ENCODE results near the gene CADM1.

CADM1 gene

GRCh38 chr11:115153731-115154354 is 350.4 kb downstream of the CADM1 start:
- no peak for DNase-seq (ENCODE audit: low spot score in 2 of 2)
- in situ Hi-C loops (cut with MboI; ENCODE audit: low sequenced_read_pairs), result no loop called here
- Histone ChIP-seq H3K9me3 (no peaks in the 10 kb centered on the region), H3K4me3 (no peak overlapping the region), H3K4me1 (no peaks in the 10 kb centered on the region), H3K27me3 (ENCODE audit: low read depth) (peaks cover 2% of the 10 kb centered on the region), H3K36me3 (replicated peaks) (no peaks in the 10 kb centered on the region)

DNA sequence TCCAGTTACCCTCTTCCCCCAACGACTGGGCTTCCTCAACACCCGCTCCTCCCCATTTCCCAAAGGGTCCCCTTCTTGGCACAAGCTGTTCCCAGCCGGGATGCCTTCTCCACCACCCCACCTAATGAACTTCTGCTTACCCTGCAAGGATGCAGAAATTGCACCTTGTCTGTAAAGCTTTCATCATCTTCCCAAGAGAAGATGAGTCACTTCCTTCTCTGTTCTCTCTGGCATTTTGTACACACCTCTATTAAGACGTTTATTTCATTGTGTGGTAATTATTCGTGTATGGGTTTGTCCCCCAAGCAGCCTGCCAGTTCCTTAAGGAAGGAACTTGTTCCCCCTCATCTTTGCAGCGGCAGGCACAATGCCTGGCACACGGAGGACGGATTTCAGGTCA is 351.1 kb downstream of the CADM1 start:
- Histone ChIP-seq H3K36me3 (replicated peaks) (no peaks in the 10 kb centered on the region), H3K4me3 (no peak overlapping the region), H3K9me3 (no peaks in the 10 kb centered on the region), H3K4me1 (no peaks in the 10 kb centered on the region), H3K27me3 (ENCODE audit: low read depth) (no peaks in the 10 kb centered on the region; the same call in 1 of the 2 replicates)
- in situ Hi-C loops (cut with MboI; ENCODE audit: low sequenced_read_pairs), result no loop called here
- no peak for DNase-seq (ENCODE audit: low spot score in 2 of 2)

GRCh38 chr11:115151010-115151409 is 353.2 kb downstream of the CADM1 start:
- H3K9me3 ChIP-seq, result no peaks in the 10 kb centered on the region
- no peak overlapping the region for H3K4me3 ChIP-seq
- in situ Hi-C loops (cut with MboI; ENCODE audit: low sequenced_read_pairs), result no loop called here
- H3K27me3 ChIP-seq (ENCODE audit: low read depth), result no peaks in the 10 kb centered on the region
- H3K36me3 ChIP-seq (replicated peaks), result no peaks in the 10 kb centered on the region
- DNase-seq (ENCODE audit: low spot score in 2 of 2), result no peak
- H3K4me1 ChIP-seq, result no peaks in the 10 kb centered on the region

GRCh38 chr11:115148691-115149090 is 355.5 kb downstream of the CADM1 start:
- Histone ChIP-seq H3K4me1 (no peaks in the 10 kb centered on the region), H3K36me3 (replicated peaks) (no peaks in the 10 kb centered on the region), H3K9me3 (no peaks in the 10 kb centered on the region), H3K27me3 (ENCODE audit: low read depth) (no peaks in the 10 kb centered on the region), H3K4me3 (no peak overlapping the region)
- DNase-seq (ENCODE audit: low spot score in 2 of 2), result no peak
- in situ Hi-C loops (cut with MboI; ENCODE audit: low sequenced_read_pairs), result no loop called here

DNA sequence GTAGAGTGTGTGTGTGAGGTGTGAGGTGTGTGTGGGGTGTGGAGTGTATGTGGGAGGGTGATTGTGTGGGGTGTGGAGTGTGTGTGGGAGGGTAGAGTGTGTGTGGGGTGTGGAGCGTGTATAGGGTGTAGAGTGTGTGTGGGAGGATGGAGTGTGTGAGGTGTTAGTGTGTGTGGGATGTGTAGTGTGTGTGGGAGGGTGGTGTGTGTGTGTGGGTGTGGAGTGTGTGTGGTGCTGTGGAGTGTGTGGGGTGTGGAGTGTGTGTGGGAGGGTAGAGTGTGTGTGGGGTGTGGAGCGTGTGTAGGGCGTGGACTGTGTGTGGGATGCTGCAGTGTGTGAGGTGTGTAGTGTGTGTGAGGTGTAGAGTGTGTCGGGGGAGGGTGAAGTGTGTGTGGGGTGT is 356.1 kb downstream of the CADM1 start:
- Histone ChIP-seq H3K4me3 (no peak overlapping the region), H3K9me3 (no peaks in the 10 kb centered on the region), H3K4me1 (no peaks in the 10 kb centered on the region), H3K27me3 (ENCODE audit: low read depth) (no peaks in the 10 kb centered on the region), H3K36me3 (replicated peaks) (no peaks in the 10 kb centered on the region)
- no peak for DNase-seq (ENCODE audit: low spot score in 2 of 2)
- in situ Hi-C loops (cut with MboI; ENCODE audit: low sequenced_read_pairs), result no loop called here

DNA sequence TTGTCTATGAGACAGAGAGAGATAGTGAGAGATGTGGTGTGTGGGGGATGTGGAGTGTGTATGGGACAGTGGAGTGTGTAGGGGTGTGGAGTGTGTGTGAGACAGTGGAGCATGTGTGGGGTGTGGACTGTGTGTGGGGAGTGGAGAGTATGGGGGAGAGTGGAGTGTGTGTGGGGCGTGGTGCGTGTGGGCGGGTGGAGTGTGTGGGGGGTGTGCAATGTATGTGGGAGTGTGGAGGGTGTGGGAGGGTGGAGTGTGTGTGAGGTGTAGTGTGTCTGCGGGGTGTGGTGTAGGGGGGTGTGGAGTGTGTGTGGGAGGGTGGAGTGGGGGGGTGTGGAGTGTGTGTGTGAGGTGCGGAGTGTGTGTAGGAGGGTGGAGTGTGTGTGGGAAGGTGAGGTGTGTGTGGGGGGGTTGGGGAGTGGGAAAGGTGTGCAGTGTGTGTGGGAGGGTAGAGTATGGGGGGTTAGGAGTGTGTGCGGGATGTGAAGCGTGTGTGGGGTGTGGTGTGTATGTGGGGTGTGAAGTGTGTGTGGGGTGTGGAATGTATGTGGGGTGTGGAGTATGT is 356.9 kb downstream of the CADM1 start:
- Histone ChIP-seq H3K9me3 (no peaks in the 10 kb centered on the region), H3K4me3 (no peak overlapping the region), H3K4me1 (no peaks in the 10 kb centered on the region), H3K27me3 (ENCODE audit: low read depth) (no peaks in the 10 kb centered on the region), H3K36me3 (replicated peaks) (no peaks in the 10 kb centered on the region)
- DNase-seq (ENCODE audit: low spot score in 2 of 2), result no peak
- in situ Hi-C loops (cut with MboI; ENCODE audit: low sequenced_read_pairs), result no loop called here

GRCh38 chr11:115146425-115146824 is 357.8 kb downstream of the CADM1 start:
- no peak for DNase-seq (ENCODE audit: low spot score in 2 of 2)
- no peak overlapping the region for H3K4me3 ChIP-seq
- no peaks in the 10 kb centered on the region for H3K4me1 ChIP-seq
- H3K9me3 ChIP-seq, result no peaks in the 10 kb centered on the region
- in situ Hi-C loops (cut with MboI; ENCODE audit: low sequenced_read_pairs), result no loop called here
- H3K36me3 ChIP-seq (replicated peaks), result no peaks in the 10 kb centered on the region
- H3K27me3 ChIP-seq (ENCODE audit: low read depth), result no peaks in the 10 kb centered on the region

GRCh38 chr11:115145324-115145723 is 358.9 kb downstream of the CADM1 start:
- in situ Hi-C loops (cut with MboI; ENCODE audit: low sequenced_read_pairs), result no loop called here
- no peak overlapping the region for H3K4me3 ChIP-seq
- H3K9me3 ChIP-seq, result no peaks in the 10 kb centered on the region
- no peaks in the 10 kb centered on the region for H3K4me1 ChIP-seq
- DNase-seq (ENCODE audit: low spot score in 2 of 2), result no peak
- no peaks in the 10 kb centered on the region for H3K27me3 ChIP-seq (ENCODE audit: low read depth)
- no peaks in the 10 kb centered on the region for H3K36me3 ChIP-seq (replicated peaks)

DNA sequence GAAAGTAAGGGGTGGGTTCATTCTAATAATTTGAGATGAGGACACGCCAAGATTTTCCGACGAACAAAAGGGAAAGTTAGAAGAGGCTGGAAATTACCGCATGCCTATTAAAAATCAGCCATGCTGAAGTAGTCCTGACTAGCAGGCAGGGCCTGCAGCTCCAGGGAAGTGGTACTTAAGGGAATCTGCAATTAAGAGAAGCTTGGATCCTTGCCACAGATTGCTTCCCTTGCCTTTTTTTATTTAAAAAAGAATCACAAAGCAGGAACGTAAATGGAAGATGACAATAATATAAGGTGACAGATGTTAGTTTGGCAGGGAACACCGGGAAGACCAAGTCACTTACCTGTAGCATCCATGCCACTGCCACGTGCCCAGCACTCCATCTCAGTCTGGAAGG is 359.3 kb downstream of the CADM1 start:
- in situ Hi-C loops (cut with MboI; ENCODE audit: low sequenced_read_pairs), result no loop called here
- Histone ChIP-seq H3K36me3 (replicated peaks) (no peaks in the 10 kb centered on the region), H3K4me1 (no peaks in the 10 kb centered on the region), H3K27me3 (ENCODE audit: low read depth) (no peaks in the 10 kb centered on the region), H3K9me3 (no peaks in the 10 kb centered on the region), H3K4me3 (no peak overlapping the region)
- DNase-seq (ENCODE audit: low spot score in 2 of 2), result no peak

DNA sequence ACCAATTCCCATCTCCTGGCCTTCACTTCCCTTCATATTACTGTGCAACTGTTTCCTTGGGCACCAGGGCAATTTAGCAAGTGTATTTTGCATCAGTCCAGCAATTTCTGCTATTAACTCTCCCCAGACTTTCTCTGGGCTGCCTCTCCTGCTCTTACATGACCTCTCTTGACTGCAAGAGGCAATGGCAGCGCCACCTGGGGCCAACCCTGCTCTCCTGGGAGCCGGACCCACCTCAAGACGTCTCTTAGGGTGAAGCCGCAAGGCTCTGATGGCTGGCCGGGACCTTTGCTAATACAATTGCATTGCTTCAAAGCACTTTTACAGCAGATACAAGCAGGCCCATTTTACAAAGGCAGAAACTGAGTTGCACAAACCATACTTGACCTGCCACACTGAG is 360.2 kb downstream of the CADM1 start:
- in situ Hi-C loops (cut with MboI; ENCODE audit: low sequenced_read_pairs), result no loop called here
- Histone ChIP-seq H3K36me3 (replicated peaks) (no peaks in the 10 kb centered on the region), H3K4me1 (no peaks in the 10 kb centered on the region), H3K4me3 (no peak overlapping the region), H3K27me3 (ENCODE audit: low read depth) (no peaks in the 10 kb centered on the region), H3K9me3 (no peaks in the 10 kb centered on the region)
- DNase-seq (ENCODE audit: low spot score in 2 of 2), result no peak

- no peak overlapping the region for H3K4me3 ChIP-seq
- in situ Hi-C loops (cut with MboI; ENCODE audit: low sequenced_read_pairs), result no loop called here
- no peaks in the 10 kb centered on the region for H3K27me3 ChIP-seq (ENCODE audit: low read depth)
- no peaks in the 10 kb centered on the region for H3K36me3 ChIP-seq (replicated peaks)
- no peaks in the 10 kb centered on the region for H3K4me1 ChIP-seq
- DNase-seq (ENCODE audit: low spot score in 2 of 2), result no peak
- no peaks in the 10 kb centered on the region for H3K9me3 ChIP-seq
Observed at GRCh38 chr11:115141231-115142114, 362.7 kb downstream of the CADM1 start.

GRCh38 chr11:115135936-115136335 is 368.3 kb downstream of the CADM1 start:
- Histone ChIP-seq H3K4me1 (no peaks in the 10 kb centered on the region), H3K36me3 (replicated peaks) (no peaks in the 10 kb centered on the region), H3K27me3 (ENCODE audit: low read depth) (no peaks in the 10 kb centered on the region), H3K9me3 (no peaks in the 10 kb centered on the region), H3K4me3 (no peak overlapping the region)
- no peak for DNase-seq (ENCODE audit: low spot score in 2 of 2)
- in situ Hi-C loops (cut with MboI; ENCODE audit: low sequenced_read_pairs), result no loop called here

- Histone ChIP-seq H3K27me3 (ENCODE audit: low read depth) (no peaks in the 10 kb centered on the region), H3K4me1 (no peaks in the 10 kb centered on the region), H3K4me3 (no peak overlapping the region), H3K9me3 (no peaks in the 10 kb centered on the region), H3K36me3 (replicated peaks) (no peaks in the 10 kb centered on the region)
- in situ Hi-C loops (cut with MboI; ENCODE audit: low sequenced_read_pairs), result no loop called here
- DNase-seq (ENCODE audit: low spot score in 2 of 2), result no peak
Observed at GRCh38 chr11:115134926-115135325, 369.3 kb downstream of the CADM1 start.

DNA sequence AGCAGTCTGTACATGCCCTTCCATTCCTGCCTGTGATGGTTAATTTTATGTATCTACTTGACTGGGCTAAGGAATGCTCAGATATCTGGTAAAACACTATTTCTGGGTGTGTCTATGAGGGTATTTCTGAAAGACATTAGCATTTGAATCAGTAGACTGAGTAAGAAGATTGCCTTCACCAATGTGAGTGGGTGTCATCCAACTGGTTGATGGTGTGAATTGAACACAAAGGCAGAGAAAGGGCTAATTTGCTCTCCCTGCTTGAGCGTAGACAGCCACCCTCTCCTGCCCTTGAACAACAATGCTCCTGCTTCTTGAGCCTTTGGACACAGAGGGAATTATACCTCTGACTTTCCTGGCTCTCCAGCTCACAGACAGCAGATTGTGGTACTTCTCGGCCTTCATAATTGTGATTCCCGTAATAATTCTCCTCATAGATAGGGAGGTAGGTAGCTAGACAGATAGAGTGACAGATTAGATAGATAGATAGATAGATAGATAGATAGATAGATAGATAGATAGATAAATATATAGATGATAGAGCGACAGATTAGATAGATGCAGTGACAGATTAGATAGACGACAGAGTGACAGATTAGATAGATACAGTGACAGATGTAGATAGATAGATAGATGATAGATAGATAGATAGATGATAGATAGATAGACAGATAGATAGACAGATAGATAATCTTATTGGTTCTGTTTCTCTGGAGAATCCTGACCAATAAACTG is 370.6 kb downstream of the CADM1 start:
- Histone ChIP-seq H3K27me3 (ENCODE audit: low read depth) (no peaks in the 10 kb centered on the region), H3K36me3 (replicated peaks) (no peaks in the 10 kb centered on the region), H3K4me3 (no peak overlapping the region), H3K9me3 (no peaks in the 10 kb centered on the region), H3K4me1 (no peaks in the 10 kb centered on the region)
- no peak for DNase-seq (ENCODE audit: low spot score in 2 of 2)
- in situ Hi-C loops (cut with MboI; ENCODE audit: low sequenced_read_pairs), result no loop called here
